ENCODE measurements around the gene CD47. TPM values are rescaled to one million over a fixed set of nuclear protein-coding genes. Genes with fewer than 3 reads are reported as not detected.

The CD47 gene
- total RNA-seq, 2 experiments from 2014 or later = 154 to 157 TPM

DNA sequence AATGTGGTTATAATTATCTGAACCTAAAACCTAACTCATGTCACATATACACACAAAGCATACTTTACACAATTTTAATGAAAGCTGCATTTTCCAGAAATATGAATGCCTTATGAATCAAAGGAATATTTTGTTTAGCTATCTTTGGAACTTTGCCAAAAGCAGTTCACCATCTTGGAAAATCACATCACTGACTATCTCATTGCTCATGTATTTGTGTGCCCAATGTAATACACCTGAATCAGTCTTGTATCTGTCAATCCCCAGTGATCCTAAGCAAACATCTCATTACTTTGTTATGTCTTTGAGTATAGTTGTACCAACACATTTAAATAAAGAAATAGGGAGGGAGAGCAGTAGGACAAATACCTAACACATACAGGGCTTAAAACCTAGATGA lies 15.6 kb upstream of the CD47 start:
- no peak for DNase-seq
- Mint-ChIP-seq H3K27me3 (peaks cover 1% of the 10 kb centered on the region), H3K4me3 (no peak overlapping the region), H3K27ac (no peak overlapping the region), H3K4me1 (peaks cover 7% of the 10 kb centered on the region), H3K36me3 (peaks cover 1% of the 10 kb centered on the region), H3K9me3 (no peaks in the 10 kb centered on the region)
- POLR2A ChIA-PET = interaction anchor here (0.9 kb wide), 1 partner anchor 15 kb away, joined by 6 read pairs; no protein-coding TSS in a partner anchor
- ATAC-seq (ENCODE audit: low read depth) = no peak

DNA sequence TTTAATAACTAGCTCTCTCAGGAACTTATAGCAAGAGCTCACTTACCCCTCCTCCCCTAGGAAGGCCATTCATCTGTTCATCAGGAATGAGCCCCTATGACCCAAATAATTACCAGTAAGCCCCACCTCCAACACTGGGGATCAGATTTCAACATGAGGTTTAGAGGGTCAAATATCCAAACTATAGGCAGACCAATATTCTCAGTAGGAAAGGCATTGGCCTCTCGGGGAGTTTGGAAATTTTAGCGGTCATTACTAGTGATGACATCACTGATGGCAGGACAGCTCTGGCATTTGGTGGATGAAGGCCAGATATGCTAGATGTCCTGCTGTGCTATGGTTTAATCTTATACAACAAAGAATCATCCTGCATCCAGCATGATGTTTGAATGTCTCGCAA lies 15.2 kb upstream of the CD47 start:
- DNase-seq = no peak
- H3K27me3 Mint-ChIP-seq = peaks cover 1% of the 10 kb centered on the region
- no peaks in the 10 kb centered on the region for H3K9me3 Mint-ChIP-seq
- H3K36me3 Mint-ChIP-seq = peaks cover 1% of the 10 kb centered on the region
- POLR2A ChIA-PET = interaction anchor here (0.9 kb wide), 1 partner anchor 14 kb away, joined by 6 read pairs; no protein-coding TSS in a partner anchor
- no peak overlapping the region for H3K27ac Mint-ChIP-seq
- H3K4me1 Mint-ChIP-seq = peaks cover 11% of the 10 kb centered on the region
- H3K4me3 Mint-ChIP-seq = no peak overlapping the region
- ATAC-seq (ENCODE audit: low read depth) = no peak

DNA sequence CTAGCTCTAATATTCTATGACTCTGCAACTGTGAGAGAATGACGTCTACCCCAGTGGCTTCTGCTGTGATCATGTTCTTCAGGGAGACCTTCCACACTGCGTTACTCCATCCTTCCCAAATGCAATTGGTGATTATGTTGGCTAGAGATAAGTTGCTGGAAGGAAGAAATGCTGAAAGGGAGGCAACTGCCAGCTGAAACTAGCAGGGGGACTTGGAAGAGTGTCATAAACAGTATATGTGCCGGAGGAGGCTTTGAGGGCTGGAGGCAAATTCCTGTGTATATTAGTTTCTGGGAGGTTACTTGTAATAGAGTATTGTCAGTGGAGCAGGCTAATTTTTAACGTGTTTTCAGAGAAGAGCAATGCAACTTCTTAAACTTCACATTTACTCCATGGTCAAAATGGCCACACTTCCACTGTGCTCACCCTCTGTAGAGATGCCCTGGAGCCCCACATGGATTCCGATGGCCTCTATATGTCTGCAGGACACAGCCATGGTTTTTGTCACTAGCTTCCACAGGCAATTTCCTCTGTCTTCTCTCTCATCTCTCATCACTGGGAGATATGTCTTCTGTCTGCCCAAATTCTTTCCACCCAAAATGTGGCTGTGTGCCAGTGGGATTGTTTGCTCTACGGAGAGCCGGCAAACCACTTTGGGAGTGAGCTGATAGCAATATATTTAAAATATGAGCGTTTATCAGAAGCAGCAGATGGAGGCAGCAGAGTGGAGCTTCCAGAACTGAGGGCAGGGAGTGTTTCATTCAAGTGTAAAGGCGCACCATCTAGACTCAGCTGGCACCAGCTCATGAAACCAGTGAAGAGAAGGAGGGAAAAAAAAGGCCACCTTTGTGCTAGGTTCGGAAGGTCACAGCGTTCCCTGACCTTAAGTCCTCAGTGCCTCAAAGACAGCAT lies 13.3 kb upstream of the CD47 start:
- Mint-ChIP-seq H3K9me3 (no peaks in the 10 kb centered on the region), H3K4me1 (peaks cover 28% of the 10 kb centered on the region), H3K4me3 (no peak overlapping the region), H3K27me3 (peaks cover 1% of the 10 kb centered on the region), H3K36me3 (peaks cover 1% of the 10 kb centered on the region), H3K27ac (no peak overlapping the region)
- DNase-seq = no peak
- ATAC-seq (ENCODE audit: low read depth) = no peak
- POLR2A ChIA-PET = no interaction called here

DNA sequence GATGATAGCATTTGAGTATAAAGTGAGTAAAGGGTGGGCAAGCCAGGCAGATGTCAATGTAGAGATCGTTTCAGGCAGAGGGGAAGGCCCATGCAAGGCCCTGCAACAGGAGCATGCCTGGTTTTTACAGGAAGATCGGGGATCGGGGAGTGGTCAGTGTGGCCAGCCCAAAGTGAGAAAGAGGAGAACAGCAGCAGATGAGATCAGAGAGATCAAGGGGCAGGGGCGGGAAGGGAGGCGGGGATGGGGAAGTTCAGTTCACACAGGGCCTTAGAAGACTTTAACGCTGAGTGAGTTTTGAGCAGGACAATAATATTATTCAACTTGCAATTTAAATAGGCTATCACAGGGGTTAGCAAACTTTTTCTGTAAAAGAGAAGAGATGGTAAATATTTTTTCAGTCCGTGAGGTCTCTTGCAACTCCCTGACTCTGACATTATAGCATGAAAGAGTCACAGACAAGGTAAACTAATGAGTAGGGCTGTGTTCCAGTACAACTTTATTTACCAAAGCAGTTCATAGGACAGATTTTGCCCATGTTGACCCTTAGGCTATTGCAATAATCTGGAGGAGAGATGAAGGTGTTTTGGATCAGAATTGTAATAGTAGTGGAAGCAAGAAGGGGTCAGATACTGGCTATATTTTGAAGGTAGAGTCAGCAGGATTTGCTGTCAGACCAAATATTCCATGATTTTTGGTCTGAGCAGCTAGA lies 12.4 kb upstream of the CD47 start:
- Mint-ChIP-seq H3K4me1 (peaks cover 29% of the 10 kb centered on the region), H3K9me3 (no peaks in the 10 kb centered on the region), H3K4me3 (no peak overlapping the region), H3K36me3 (peaks cover 1% of the 10 kb centered on the region), H3K27ac (no peak overlapping the region), H3K27me3 (peaks cover 1% of the 10 kb centered on the region)
- POLR2A ChIA-PET = no interaction called here
- ATAC-seq (ENCODE audit: low read depth) = no peak
- DNase-seq = no peak

DNA sequence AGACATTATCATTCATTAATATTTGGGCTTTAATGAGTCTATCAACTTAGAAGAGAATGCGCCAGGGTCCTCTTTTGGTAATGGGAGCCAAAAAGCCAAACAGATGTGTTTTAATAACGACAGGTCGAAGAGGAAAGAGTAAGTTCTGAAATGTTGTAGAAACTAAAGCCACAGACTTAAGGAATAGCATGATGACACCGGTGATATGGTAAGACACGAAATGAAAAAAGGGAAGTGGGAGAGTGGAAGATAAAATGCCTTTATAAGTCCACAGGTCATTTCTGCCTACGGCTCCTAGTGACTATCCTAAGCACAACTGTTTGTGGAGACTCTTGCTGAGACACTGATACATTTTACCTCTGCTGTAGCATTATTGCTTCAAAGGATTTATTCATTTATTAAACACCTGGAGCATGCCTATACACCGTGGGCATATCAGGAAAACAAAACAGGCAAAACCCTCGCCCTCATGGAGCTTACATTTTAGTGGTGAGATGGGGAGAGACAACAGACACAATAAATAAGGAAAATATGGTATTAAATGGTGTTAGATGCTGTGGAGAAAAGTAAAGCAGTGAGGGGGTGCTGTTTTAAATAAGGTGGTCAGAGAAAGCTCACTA lies 11.7 kb upstream of the CD47 start:
- Mint-ChIP-seq H3K4me3 (no peak overlapping the region), H3K4me1 (peaks cover 28% of the 10 kb centered on the region), H3K27ac (no peak overlapping the region), H3K27me3 (peaks cover 1% of the 10 kb centered on the region), H3K9me3 (no peaks in the 10 kb centered on the region), H3K36me3 (peaks cover 1% of the 10 kb centered on the region)
- ATAC-seq (ENCODE audit: low read depth) (no peak), DNase-seq (no peak)
- POLR2A ChIA-PET = no interaction called here

DNA sequence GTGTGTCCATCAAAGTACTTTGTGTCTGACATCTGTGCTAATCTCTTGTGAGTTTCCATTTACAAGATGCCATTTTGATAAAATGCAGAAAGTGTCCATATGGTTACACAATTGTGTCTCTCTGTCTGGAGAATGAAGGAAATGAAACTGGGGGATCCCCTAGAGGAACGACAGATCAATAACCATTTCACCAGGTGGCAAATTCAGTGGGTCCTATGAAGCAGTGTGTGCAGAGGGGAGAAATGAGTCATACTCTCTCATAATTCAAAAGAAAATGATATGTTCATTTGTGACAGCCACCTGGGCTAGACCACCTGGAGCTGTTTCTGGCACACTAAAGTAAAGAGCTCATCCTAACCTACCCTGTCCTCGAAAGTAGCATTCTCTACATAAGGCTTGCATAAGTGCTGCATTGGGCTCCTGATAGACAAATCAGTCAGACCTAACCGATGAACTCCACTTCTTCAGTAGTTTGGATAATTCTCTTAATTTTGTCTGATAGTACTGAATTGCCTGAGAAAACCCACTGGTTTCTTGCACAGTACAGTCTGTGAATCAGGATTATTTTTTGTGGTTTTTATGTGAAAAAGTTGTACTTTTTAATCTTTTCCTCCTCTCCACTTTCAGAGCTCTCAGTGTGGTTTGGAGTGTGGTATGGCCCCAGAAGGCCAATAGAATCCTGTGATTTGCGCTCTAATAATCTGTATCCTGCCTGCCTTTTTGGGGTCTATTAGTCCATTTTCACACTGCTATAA lies 10.3 kb upstream of the CD47 start:
- peaks cover 36% of the 10 kb centered on the region for H3K4me1 Mint-ChIP-seq
- H3K9me3 Mint-ChIP-seq = no peaks in the 10 kb centered on the region
- ATAC-seq (ENCODE audit: low read depth) (peak; percentile 85), DNase-seq (no peak)
- H3K27ac Mint-ChIP-seq = peak overlapping the region; percentile 26
- H3K36me3 Mint-ChIP-seq = peaks cover 1% of the 10 kb centered on the region
- peaks cover 1% of the 10 kb centered on the region for H3K27me3 Mint-ChIP-seq
- H3K4me3 Mint-ChIP-seq = peak overlapping the region; percentile 28
- POLR2A ChIA-PET = interaction anchor here (0.9 to 3.7 kb wide), 5 partner anchors 11 to 33 kb away, joined by 3 to 22 read pairs (median 7); no protein-coding TSS in a partner anchor

DNA sequence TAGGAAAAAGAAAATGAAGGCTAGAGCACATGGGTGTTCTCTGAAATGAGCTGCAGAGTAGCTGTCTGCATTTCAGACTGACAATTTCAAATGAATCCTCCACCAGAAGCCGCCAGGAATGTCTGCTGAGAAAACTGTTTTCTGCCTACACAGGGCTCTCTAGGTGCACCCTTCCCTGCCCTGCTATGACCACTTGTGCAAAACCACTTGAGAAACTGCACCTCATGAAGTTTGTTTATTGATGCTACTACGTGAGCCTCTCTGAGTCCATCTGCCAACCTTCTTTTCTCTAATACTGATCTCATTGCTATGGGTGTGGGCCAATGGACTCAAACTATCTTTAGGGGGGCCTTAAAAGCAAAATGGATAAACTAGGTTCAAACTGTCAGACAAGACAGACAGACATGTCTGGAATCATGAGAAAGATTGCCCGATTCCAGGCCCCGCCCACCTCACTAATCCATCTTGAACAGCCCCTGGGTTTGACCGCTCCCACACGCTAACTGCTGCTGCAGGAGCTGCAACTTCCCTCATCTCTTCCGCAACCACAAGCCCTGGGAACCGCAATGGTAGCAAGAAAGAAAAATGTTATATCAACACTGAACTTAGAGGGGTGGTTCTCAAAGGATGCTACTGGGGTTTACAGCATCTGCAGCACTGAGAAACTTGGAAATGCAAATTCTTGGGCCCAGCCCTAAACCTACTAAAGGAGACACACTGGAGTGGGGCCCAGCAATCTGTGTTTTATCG lies 9.0 kb upstream of the CD47 start:
- Mint-ChIP-seq H3K9me3 (no peaks in the 10 kb centered on the region), H3K4me3 (peak overlapping the region; percentile 20), H3K4me1 (peaks cover 39% of the 10 kb centered on the region), H3K36me3 (no peaks in the 10 kb centered on the region), H3K27ac (peak overlapping the region; percentile 73), H3K27me3 (no peaks in the 10 kb centered on the region)
- peak; percentile 34 for ATAC-seq (ENCODE audit: low read depth)
- DNase-seq = peak; percentile 52
- POLR2A ChIA-PET = interaction anchor here (1.6 to 3.7 kb wide), 4 partner anchors 10 to 34 kb away, joined by 4 to 22 read pairs (median 8); no protein-coding TSS in a partner anchor

DNA sequence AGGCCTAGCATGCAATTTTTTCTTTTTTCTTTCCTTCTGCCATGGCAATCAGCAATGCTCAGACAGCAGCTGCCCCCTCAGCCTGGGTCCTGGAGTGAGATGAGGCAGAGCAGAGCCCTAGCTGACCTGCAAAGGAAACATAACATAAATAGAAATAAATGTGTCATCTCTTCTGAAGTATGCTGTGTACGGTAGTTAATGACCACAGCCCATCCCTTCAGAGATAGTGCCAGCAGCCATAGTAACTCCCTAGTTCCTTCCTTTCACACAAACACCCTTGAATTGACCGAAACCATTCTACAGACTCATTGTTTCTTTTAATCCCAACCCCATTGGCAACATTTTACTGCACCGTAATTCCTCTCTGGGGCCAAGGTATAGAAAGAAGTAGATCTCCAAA lies 8.4 kb upstream of the CD47 start:
- Mint-ChIP-seq H3K36me3 (no peaks in the 10 kb centered on the region), H3K27ac (peak overlapping the region; percentile 21), H3K4me1 (peaks cover 39% of the 10 kb centered on the region), H3K27me3 (no peaks in the 10 kb centered on the region), H3K9me3 (no peaks in the 10 kb centered on the region), H3K4me3 (no peak overlapping the region)
- no peak for ATAC-seq (ENCODE audit: low read depth)
- DNase-seq = no peak
- POLR2A ChIA-PET = interaction anchor here (1.9 to 3.7 kb wide), 2 partner anchors 27 to 35 kb away, joined by 4 to 22 read pairs; no protein-coding TSS in a partner anchor

DNA sequence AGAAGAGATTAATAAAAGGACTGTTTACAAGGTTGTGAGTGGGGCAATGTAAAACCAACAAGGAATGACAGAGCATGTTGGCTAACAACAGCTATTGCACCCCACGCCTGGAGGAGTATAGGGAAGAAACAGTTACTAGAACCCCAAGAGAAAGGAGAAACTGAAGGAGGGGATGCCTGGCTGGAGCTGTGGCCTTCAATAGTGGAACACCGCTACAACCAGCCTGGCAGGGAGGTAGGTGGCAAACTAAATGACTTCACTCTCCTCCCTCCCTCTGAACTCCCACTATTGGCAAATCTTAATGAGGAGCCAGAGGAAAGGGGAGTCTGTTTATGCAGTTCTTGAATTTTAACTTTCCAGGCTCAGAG lies 7.2 kb upstream of the CD47 start:
- H3K9me3 Mint-ChIP-seq = no peaks in the 10 kb centered on the region
- H3K27me3 Mint-ChIP-seq = no peaks in the 10 kb centered on the region
- DNase-seq = no peak
- H3K4me3 Mint-ChIP-seq = no peak overlapping the region
- H3K27ac Mint-ChIP-seq = no peak overlapping the region
- peaks cover 44% of the 10 kb centered on the region for H3K4me1 Mint-ChIP-seq
- ATAC-seq (ENCODE audit: low read depth) = no peak
- H3K36me3 Mint-ChIP-seq = no peaks in the 10 kb centered on the region
- POLR2A ChIA-PET = interaction anchor here (3.7 kb wide), 1 partner anchor 29 kb away, joined by 22 read pairs; no protein-coding TSS in a partner anchor

DNA sequence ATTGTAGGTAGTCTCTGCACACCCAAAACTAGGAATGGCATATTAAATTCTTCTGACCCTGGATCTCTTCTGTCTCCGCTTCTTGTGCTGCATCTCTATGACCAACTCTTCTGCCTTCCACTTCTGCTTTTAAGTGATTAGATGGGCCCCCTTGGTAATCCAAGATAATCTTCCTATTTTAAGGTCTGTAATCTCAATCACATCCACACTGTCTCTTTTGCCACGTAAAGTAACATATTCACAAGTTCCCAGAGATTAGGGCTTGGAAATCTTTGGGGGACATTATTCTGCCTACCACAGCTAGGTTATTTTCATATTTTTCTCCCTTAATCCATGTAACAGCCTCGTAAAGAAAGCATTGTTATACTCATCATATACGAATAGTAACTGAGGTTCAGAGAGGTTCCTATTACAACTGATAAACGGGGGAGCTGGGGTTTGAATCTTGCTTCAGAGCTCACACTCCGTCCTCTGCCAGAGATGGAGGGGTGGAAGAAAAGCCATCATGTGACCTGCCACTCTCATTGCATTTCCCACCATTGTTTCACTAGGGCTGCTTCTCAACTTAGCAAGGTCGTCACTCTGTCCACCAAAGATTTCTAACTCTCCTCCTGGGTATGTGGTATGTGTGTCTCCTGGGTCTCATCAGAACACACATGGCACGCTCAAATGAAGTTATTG lies 6.6 kb upstream of the CD47 start:
- Mint-ChIP-seq H3K4me3 (peak overlapping the region; percentile 51), H3K27me3 (no peaks in the 10 kb centered on the region), H3K27ac (peak overlapping the region; percentile 15), H3K4me1 (peaks cover 49% of the 10 kb centered on the region), H3K9me3 (no peaks in the 10 kb centered on the region), H3K36me3 (no peaks in the 10 kb centered on the region)
- no peak for DNase-seq
- POLR2A ChIA-PET = interaction anchor here (1.7 kb wide), 1 partner anchor 27 kb away, joined by 6 read pairs; no protein-coding TSS in a partner anchor
- no peak for ATAC-seq (ENCODE audit: low read depth)

DNA sequence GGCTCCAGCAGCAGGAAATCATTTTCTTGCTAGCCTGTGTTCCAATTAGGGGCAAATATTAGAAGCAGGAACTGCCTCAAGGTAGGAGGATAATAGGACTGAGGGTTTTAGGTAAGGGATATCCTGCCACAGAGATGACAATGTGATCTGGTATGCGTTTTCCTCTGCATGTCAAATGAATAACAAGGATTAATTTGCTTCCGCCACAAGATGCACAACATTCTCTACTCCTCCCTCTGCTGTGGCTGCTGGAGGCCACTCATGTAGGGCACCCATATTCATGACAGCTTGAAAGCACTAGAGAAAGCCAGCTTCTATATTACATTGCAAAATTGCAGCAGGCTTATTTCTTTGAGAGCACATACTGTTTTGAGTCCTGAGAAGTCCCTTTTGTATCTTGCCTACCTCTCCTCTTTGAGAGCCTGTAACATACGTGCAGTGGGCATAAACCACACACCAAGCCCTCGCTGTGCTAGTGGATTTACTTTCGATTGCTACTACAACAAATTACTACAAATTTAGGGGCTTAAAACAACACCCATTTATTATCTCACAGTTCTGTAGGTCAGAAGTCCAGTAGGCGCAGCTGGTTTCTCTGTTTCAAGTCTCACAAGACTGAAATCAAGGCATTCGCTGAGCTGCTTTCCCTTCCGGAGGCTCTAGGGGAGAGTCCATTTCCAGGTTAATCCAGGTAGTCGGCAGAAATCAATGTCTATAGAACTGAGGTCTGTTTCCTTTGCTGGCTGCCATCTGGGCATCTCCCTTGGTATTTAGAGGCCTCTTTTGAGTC lies 5.9 kb upstream of the CD47 start:
- POLR2A ChIA-PET = interaction anchor here (1.4 to 1.7 kb wide), 2 partner anchors 27 to 29 kb away, joined by 3 to 6 read pairs; no protein-coding TSS in a partner anchor
- no peak for DNase-seq
- H3K36me3 Mint-ChIP-seq = peaks cover under 1% of the 10 kb centered on the region
- H3K4me3 Mint-ChIP-seq = peak overlapping the region; percentile 51
- no peak for ATAC-seq (ENCODE audit: low read depth)
- H3K27ac Mint-ChIP-seq = peak overlapping the region; percentile 26
- peaks cover 53% of the 10 kb centered on the region for H3K4me1 Mint-ChIP-seq
- no peaks in the 10 kb centered on the region for H3K27me3 Mint-ChIP-seq
- no peaks in the 10 kb centered on the region for H3K9me3 Mint-ChIP-seq
